HG02973 (cell line): Measurements from ENCODE around the gene SAMHD1.
"Not testable (repeated sequence)": the region's sequence is repeated elsewhere in the genome, so short reads cannot be mapped to it uniquely, and the experiment has no call there.

Experiments used
- ATAC-seq: cut with Tn5 transposase; IDR thresholded peaks from one replicate; pipeline ENCODE4 v1.9.1; 2021; ENCODE audit warnings: moderate library complexity; ENCODE audit not compliant: unreplicated experiment

SAMHD1 gene

GRCh38 chr20:36951198-36951978 is at the start of gene SAMHD1:
TSS of gene SAMHD1 (minus strand) at chr20:36951708. CDS start at chr20:36951643, 65 bp downstream.
- ATAC-seq, result peak; percentile 79

- ATAC-seq, result not testable (repeated sequence)
These were observed 48.7 kb upstream of the SAMHD1 start for GRCh38 chr20:37000171-37000570.

- ATAC-seq, result no peak
These were observed 47.1 kb upstream of the SAMHD1 start for GRCh38 chr20:36998652-36999051.

- ATAC-seq, result no peak
These were observed 45.6 kb upstream of the SAMHD1 start for GRCh38 chr20:36997121-36997520.

- ATAC-seq, result not testable (repeated sequence)
These were observed 42.7 kb upstream of the SAMHD1 start for GRCh38 chr20:36994221-36994620.

- no peak for ATAC-seq
These were observed 41.4 kb upstream of the SAMHD1 start for GRCh38 chr20:36992802-36993334.

- no peak for ATAC-seq
These were observed 40.2 kb upstream of the SAMHD1 start for GRCh38 chr20:36991703-36992102.

GRCh38 chr20:36989797-36990196 is 38.3 kb upstream of the SAMHD1 start:
- ATAC-seq, result no peak

GRCh38 chr20:36988494-36988966 is 37.0 kb upstream of the SAMHD1 start:
- no peak for ATAC-seq

- ATAC-seq, result no peak
These were observed 32.7 kb upstream of the SAMHD1 start for GRCh38 chr20:36984257-36984638.

GRCh38 chr20:36975099-36975818 is 23.8 kb upstream of the SAMHD1 start:
- ATAC-seq, result no peak

GRCh38 chr20:36974660-36975059 is 23.2 kb upstream of the SAMHD1 start:
- ATAC-seq, result no peak

- no peak for ATAC-seq
These were observed 19.6 kb upstream of the SAMHD1 start for GRCh38 chr20:36971103-36971502.

- no peak for ATAC-seq
These were observed 18.1 kb upstream of the SAMHD1 start for GRCh38 chr20:36969478-36970186.

- ATAC-seq, result no peak
These were observed 17.5 kb upstream of the SAMHD1 start for GRCh38 chr20:36969051-36969450.

GRCh38 chr20:36967636-36968035 is 16.1 kb upstream of the SAMHD1 start:
- no peak for ATAC-seq

GRCh38 chr20:36966965-36967364 is 15.5 kb upstream of the SAMHD1 start:
- ATAC-seq, result not testable (repeated sequence)

GRCh38 chr20:36962354-36962941 is 10.9 kb upstream of the SAMHD1 start:
- not testable (repeated sequence) for ATAC-seq

- no peak for ATAC-seq
These were observed 7.7 kb upstream of the SAMHD1 start for GRCh38 chr20:36959242-36959641.

- no peak for ATAC-seq
These were observed 6.6 kb upstream of the SAMHD1 start for GRCh38 chr20:36957875-36958667.
